HG03139 (cell line): ENCODE data around the gene BACH2.
"Not testable (repeated sequence)": the region's sequence is repeated elsewhere in the genome, so short reads cannot be mapped to it uniquely, and the experiment has no call there.

Experiments
- ATAC-seq: cut with Tn5 transposase; IDR thresholded peaks from one replicate; pipeline ENCODE4 v1.9.1; 2021; ENCODE audit not compliant: unreplicated experiment

Gene BACH2

GRCh38 chr6:90131614-90132423 lies 164.8 kb downstream of the BACH2 start:
- no peak for ATAC-seq

- no peak for ATAC-seq
These were observed 165.5 kb downstream of the BACH2 start for GRCh38 chr6:90131125-90131524.

GRCh38 chr6:90128687-90129086 lies 168.0 kb downstream of the BACH2 start:
- not testable (repeated sequence) for ATAC-seq

- no peak for ATAC-seq
These were observed 169.0 kb downstream of the BACH2 start for GRCh38 chr6:90127595-90127994.

- no peak for ATAC-seq
These were observed 169.8 kb downstream of the BACH2 start for GRCh38 chr6:90126839-90127238.

- no peak for ATAC-seq
These were observed 170.5 kb downstream of the BACH2 start for GRCh38 chr6:90126181-90126580.

- no peak for ATAC-seq
These were observed 171.7 kb downstream of the BACH2 start for GRCh38 chr6:90124874-90125510.

- ATAC-seq: no peak
These were observed 172.8 kb downstream of the BACH2 start for GRCh38 chr6:90123831-90124230.

- no peak for ATAC-seq
These were observed 174.7 kb downstream of the BACH2 start for GRCh38 chr6:90121982-90122381.

GRCh38 chr6:90120327-90120726 lies 176.3 kb downstream of the BACH2 start:
- no peak for ATAC-seq

- no peak for ATAC-seq
These were observed 177.0 kb downstream of the BACH2 start for GRCh38 chr6:90119618-90120017.

- no peak for ATAC-seq
These were observed 178.1 kb downstream of the BACH2 start for GRCh38 chr6:90118581-90118980.

- ATAC-seq: no peak
These were observed 178.6 kb downstream of the BACH2 start for GRCh38 chr6:90118069-90118468.

- not testable (repeated sequence) for ATAC-seq
These were observed 180.5 kb downstream of the BACH2 start for GRCh38 chr6:90116126-90116525.

- ATAC-seq: no peak
These were observed 183.3 kb downstream of the BACH2 start for GRCh38 chr6:90113389-90113788.

- no peak for ATAC-seq
These were observed 185.3 kb downstream of the BACH2 start for GRCh38 chr6:90111387-90111786.

GRCh38 chr6:90110971-90111370 lies 185.7 kb downstream of the BACH2 start:
- no peak for ATAC-seq

- no peak for ATAC-seq
These were observed 187.5 kb downstream of the BACH2 start for GRCh38 chr6:90109141-90109540.

GRCh38 chr6:90107771-90108282 lies 188.8 kb downstream of the BACH2 start:
- ATAC-seq: peak; percentile 91

GRCh38 chr6:90107371-90107770 lies 189.3 kb downstream of the BACH2 start:
- ATAC-seq: no peak

- no peak for ATAC-seq
These were observed 190.2 kb downstream of the BACH2 start for GRCh38 chr6:90106449-90106848.

- no peak for ATAC-seq
These were observed 191.0 kb downstream of the BACH2 start for GRCh38 chr6:90105506-90106170.
